ENCODE data around the gene PMFBP1.
"Not testable (repeated sequence)": the region's sequence is repeated elsewhere in the genome, so short reads cannot be mapped to it uniquely, and the experiment has no call there.

Gene PMFBP1

DNA sequence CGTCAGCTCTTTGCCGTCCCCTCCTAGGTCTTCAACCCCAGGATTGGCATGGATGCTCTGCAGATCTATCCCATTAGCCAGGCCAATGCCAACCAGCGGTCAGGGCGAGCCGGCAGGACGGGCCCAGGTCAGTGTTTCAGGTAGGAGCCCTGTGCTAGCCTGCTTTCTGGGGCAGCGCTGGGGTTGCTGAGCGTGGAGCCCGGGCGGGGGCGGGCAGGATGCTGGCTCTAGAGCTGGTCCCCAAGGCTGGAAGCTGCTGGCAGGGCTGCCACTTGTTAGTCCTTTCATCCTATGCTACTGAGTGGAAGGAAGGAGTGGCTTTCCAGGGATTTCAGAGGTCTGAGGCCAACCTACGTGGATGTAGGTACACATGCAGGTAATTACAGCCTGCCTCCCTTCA, 66.0 kb downstream of the PMFBP1 start:
- no peak for DNase-seq (ENCODE audit: low read depth)

DNA sequence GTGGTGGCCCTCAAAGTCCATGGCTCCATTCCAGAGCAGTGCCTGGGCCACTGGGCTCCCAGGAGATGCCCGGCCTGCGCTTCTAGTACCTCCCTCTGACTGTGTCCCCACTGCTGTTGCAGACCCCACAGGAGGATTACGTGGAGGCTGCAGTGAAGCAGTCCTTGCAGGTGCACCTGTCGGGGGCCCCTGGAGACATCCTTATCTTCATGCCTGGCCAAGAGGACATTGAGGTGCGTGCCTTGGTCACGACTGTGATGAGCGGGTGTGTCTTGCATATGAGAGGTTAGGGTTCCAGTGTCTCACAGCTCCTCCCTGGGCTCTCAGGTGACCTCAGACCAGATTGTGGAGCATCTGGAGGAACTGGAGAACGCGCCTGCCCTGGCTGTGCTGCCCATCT, 67.0 kb downstream of the PMFBP1 start:
- no peak for DNase-seq (ENCODE audit: low read depth)

GRCh38 chr16:72101195-72101594, 70.8 kb downstream of the PMFBP1 start:
- DNase-seq (ENCODE audit: low read depth): no peak

GRCh38 chr16:72099377-72099818, 72.6 kb downstream of the PMFBP1 start:
- DNase-seq (ENCODE audit: low read depth): peak; percentile 22

GRCh38 chr16:72098936-72099335, 73.0 kb downstream of the PMFBP1 start:
- no peak for DNase-seq (ENCODE audit: low read depth)

- peak; percentile 3 for DNase-seq (ENCODE audit: low read depth)
Observed at GRCh38 chr16:72094266-72094610, 77.7 kb downstream of the PMFBP1 start.

DNA sequence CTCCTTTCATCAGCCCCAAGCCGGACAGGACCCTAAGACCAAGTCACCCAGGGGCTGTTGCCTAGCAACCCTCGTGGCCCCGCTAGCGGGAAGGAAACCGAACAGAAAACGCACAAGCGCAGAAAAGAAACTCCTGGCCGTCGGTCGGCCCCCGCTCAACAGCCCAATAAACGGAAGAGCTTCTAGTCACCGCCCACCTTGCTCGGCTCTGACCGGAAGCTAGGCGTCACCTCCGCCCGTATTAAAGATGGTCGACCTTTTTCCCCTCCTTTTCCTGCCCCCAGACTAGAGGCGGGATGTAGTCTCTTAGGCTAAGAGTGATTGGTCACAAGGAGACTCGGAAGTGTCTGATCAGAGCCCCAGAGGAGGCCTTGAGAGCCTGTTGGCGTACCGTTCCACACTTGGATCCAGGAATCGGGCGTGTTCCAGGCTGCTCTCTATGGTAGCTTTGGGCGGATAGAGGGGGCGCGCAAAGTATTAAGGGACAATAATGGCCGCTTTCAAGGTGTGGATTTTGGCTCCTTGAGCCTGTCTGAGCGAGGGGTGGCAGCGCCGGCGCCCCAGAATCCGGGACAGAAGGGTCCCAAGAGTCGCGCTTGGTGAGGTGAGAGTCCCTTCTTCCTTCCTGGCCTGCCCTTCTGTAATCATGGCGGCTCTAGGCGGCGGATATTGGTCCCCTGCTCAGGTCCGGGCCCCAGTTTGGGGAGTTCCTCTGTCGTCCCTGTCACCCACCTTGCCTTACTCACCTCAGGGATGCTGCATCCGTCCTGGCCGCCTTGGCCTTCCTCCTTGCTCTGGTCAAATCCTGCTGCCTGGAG, 78.3 kb downstream of the PMFBP1 start, which contains the start of the genes DHX38 and TXNL4B:
TSS of gene DHX38 (plus strand) at position 400 of the 818 bp plus-strand sequence. CDS start 2,311 bp downstream, outside the sequence.
TSS of gene TXNL4B (minus strand) at position 173 of the 818 bp plus-strand sequence. CDS start 2,871 bp downstream, outside the sequence.
- DNase-seq (ENCODE audit: low read depth): peak; percentile 100

- DNase-seq (ENCODE audit: low read depth): peak; percentile 60
Observed at GRCh38 chr16:72092832-72093447, 79.0 kb downstream of the PMFBP1 start.

GRCh38 chr16:72091217-72091616, 80.7 kb downstream of the PMFBP1 start:
- DNase-seq (ENCODE audit: low read depth): no peak

- no peak for DNase-seq (ENCODE audit: low read depth)
Observed at GRCh38 chr16:72085002-72085401, 87.0 kb downstream of the PMFBP1 start.

DNA sequence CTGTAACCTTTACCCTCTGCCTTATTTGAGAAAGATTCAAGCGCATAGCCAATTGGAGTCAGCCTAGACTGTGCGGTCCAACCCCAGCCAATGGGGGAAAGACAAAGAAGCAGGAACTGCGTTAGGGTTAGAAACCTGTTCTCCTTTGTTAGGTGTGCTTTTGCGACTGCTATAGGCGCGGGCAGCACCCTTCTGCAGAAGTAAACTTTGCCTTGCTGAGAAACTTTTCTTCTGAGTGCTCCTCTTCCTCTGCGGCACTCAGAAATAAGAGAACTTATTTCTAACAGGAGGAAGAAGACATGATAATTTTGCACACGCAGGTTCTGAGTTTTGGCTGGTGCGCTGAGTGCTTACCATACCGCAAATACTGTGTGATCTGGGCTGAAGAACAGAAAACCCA, 87.5 kb downstream of the PMFBP1 start:
- DNase-seq (ENCODE audit: low read depth): no peak

GRCh38 chr16:72083778-72084404, 88.1 kb downstream of the PMFBP1 start:
- no peak for DNase-seq (ENCODE audit: low read depth)

GRCh38 chr16:72076991-72077706, 94.8 kb downstream of the PMFBP1 start:
- DNase-seq (ENCODE audit: low read depth): not testable (repeated sequence)

DNA sequence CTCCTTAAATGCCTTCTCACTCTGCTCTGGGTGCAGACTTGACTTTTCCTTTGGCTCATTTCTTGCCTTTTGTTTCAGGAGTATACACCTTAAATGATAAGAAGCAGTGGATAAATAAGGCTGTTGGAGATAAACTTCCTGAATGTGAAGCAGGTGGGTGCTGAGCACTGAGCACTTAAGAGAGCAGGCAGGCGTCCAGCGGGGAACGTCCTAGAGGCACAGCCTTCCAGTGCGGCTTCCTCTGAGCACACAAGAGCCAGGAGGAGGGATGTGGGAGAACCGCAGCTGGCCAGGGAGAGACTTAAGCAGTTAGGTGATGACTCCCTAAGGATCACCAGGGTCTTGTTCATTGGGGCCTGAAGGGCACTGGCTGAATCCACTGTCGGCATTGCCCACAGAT, 96.9 kb downstream of the PMFBP1 start:
- not testable (repeated sequence) for DNase-seq (ENCODE audit: low read depth)

DNA sequence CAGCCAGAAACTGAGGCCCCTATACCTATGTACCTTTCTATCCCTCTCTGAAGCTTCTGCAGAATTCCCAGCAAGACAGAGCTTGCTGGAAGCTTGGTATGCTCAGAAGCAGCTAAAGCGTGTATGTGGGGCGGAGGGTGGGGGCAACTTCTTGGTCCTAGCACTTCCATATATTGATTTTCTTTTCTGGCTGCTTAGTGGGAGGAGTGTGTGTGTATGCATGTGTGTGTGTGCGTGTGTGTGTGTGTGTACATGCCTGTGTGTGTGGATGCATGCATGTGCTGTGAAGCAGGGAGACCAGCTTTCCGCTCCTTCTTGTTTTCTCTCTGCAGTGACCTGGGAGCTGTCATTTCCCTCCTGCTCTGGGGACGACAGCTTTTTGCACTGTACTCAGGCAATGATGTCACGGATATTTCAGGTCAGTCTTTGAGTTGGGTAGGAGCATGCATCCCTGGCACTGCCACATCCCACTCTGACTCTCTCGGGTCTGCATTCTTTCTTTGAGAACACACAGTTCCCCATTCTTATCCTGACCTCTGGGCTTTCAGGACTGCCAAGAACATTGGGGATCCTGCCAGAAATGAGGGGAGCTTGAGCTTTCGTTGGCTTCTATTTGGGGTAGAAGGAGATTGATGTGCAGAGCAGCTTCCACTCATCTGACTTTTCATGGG, 98.3 kb downstream of the PMFBP1 start:
- no peak for DNase-seq (ENCODE audit: low read depth)

- DNase-seq (ENCODE audit: low read depth): no peak
Observed at GRCh38 chr16:72072514-72073342, 99.2 kb downstream of the PMFBP1 start.

Data from stromal cell of bone marrow (primary cell).